HG03135 (cell line): ENCODE results near the gene LZTS2.

Experiments
- ATAC-seq: cut with Tn5 transposase; IDR thresholded peaks from one replicate; pipeline ENCODE4 v1.9.1; 2021; ENCODE audit warnings: mild to moderate bottlenecking, moderate library complexity; ENCODE audit not compliant: unreplicated experiment

LZTS2 gene

DNA sequence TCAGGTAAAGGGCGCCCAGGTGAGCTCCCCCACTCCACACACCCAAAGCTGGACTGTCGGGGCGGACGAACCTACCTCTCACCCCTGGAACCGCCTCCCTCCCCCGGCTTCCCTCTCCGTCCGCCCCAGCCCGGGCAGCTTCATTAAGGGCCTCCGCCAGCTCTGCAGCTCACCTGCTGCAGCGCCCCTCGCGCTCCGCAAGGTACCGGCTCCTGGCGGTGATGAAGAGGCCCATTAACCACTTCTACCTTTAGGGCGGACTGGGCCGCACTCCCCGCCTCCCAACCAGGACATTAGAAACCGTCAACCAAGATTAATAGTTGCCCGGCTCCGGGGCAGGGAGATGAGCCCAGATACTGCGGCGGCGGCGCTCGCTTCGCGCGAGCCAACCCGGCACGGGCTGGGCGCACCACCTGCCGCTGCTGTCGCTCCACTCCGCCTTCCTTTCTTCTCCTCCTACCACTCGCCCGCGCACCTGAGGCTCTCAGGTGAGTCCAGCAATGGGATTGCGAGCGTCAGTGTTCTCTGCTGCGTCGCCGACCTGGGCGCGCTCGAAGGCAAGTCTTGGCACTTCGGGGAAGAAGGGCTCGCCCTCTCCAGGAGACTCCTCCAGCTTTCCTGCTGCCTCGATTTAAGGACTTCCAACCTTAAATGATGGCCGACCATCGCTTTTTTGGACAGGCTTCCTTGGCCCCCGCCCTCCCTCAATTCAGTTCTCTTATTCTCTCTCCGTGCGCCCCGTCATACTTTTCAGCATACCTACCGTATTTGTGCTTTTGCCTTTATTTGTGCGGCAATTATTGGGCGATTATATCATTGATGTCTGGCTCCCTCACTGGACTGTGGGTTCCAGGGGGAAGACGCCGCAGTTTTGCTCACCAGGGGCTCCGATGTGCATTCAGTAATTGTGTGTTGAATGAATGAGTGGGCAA is 48.6 kb downstream of the LZTS2 start:
- no peak for ATAC-seq

DNA sequence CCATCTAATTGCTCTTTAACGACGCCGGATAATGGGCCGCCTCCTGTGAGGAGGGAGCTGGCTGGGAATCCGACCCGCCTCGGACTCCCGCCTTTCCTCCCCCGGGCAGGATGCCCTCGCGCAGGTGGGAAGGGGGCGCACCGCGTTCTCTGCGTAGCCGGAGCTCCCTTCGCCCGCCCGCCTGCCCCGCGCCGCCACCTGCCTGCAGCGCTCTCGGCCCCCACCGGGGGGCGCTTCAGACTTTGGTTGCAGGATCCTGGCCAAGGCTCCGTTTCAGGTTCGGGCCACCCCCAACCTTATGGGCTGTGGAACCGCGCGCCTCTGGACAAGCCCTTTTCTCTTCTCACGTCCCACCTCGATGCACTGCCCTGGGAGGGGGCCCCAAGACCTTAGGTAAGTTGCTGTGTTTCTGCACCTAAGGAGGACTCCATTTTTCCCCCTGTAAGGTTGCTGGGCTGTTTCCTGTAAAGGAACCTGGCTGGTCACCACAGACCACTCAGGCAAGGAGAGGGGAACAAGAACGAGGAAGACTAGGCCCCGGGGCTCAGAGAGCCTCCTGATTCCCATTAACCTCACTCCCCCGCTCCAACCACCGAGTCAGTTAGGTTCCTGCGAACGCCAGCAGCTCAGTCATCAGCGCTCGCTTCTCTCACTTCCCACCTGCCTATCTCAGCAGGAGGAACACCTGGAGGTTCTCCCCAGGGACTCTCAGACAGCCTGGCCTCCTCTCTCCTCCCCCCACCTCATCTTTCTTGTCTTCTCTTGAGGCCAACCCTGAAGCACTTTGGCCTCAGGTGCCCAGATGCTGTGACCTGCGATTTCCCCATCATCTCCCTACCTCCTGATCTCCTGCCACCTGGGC is 50.8 kb downstream of the LZTS2 start:
- ATAC-seq: peak; percentile 83

DNA sequence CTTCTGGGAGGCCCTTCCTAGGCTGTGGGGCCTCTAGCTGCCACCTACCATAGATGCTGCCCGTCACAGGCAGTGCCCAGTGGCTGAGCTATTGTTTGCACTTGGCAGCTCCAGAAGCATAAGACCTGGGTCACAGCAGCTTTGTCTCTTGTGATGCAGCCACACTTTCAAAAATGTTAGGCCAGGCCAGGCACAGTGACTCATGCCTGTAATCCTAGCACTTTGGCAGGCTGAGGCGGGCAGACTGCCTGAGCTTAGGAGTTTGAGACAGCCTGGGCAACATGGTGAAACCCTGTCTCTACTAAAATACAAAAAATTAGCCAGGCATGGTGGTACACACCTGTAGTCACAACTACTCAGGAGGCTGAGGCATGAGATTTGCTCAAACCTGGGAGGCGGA is 52.7 kb downstream of the LZTS2 start:
- no peak for ATAC-seq

DNA sequence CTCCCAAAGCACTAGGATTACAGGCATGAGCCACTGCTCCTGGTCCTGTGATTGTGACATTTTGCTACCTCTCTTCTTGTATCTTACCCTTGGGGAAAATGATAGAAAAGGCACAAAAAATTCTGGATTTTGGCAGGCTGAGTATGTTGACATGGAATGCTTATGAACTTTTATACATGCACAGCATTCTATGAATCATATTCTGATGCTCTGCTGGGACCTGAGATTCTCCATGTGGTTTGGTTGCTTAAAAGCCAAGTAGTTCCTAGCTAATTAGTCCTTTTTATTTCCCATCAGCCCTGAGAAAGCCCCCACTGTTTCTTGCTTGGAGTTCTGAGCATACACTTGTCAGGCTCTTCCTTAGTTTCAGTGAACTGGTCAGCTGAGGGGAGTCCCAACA is 53.9 kb downstream of the LZTS2 start:
- no peak for ATAC-seq

DNA sequence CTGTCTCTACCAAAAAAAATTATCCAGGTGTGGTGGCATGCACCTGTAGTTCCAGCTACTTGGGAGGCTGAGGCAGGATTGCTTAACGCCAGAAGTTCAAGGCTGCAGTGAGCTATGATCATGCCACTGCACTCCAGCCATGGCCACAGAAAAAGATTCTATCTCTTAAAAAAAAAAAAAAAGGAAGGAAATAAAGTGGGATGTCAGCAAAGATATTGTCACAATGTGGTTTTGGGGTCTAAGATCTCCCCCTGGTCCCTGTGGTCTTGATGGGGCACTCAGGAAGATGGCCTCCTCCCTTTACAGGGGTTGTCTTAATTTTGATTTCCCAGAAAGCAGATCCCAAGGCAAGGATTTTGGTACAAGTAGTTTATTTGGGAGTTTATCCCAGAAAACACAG is 54.7 kb downstream of the LZTS2 start:
- no peak for ATAC-seq

DNA sequence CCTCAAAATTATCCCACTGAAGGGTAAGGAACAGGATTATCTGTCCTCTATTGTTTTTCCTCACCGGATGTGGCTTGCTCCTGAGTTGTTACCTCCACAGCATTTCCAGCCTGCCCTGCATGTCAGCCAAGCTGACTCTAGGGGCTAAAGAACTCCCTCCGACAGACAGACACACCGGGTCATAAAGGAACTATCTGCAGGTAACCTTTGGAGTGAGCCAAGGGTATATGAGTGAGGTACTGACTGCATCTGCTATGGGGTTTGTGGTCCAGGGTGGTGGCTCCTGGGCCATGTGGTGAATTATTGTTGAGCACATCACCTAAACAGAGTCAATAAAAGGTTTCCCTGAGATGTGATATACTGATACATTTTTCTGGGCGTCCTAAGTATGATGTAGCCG is 55.3 kb downstream of the LZTS2 start:
- ATAC-seq: no peak

DNA sequence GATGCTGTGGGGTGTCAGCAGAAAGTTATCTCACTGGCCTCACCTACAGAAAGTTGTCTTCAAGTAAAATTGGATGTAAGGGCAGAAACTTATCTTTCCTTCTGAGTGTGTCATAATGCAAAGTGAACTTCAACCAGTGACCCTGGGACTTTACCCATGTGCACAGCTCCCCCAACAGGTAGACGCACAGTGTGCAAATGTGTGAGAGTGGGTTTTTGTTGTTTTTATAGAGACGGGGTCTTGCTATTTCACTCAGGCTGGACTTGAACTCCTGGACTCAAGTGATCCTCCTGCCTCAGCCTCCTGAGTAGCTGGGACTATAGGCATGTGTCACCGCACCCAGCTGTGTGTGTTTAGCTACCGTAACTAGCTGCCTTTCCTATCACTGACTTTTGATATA is 55.8 kb downstream of the LZTS2 start:
- ATAC-seq: no peak

DNA sequence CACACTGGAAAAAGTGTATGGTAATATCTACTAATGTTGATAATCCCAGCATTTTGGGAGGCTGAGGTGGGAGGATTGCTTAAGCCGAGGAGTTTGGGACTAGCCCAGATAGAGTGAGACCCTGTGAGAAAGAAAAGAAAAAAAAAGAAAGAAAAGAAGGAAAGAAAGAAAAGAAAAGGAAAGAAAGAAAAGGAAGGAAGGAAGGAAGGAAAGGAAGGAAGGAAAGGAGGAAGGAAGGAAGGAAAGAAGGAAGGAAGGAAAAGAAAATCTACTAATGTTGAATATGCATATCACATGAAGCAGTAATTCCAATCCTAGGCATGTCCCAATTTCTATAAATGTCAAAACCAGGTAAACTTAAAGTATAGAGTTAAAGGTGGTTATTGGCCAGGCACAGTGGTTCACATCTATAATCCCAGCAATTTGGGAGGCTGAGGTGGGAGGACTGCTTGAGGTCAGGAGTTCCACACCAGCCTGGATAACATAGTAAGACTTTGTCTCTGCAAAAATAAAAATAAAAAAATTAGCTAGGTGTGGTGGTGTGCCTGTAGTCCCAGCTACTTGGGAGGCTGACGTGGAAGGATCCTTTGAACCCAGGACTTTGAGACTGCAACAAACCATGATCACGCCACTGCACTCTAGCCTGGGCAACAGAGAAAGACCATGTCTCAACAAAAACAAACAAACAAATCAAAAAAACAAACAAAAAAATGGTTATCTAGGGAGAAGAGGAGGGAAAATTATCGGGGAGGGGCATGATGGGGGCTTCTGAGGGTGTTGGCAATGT is 57.0 kb downstream of the LZTS2 start:
- ATAC-seq: no peak
